ENCODE results near the gene PHOX2B.
"Not testable (repeated sequence)": the region's sequence is repeated elsewhere in the genome, so short reads cannot be mapped to it uniquely, and the experiment has no call there.

DNA sequence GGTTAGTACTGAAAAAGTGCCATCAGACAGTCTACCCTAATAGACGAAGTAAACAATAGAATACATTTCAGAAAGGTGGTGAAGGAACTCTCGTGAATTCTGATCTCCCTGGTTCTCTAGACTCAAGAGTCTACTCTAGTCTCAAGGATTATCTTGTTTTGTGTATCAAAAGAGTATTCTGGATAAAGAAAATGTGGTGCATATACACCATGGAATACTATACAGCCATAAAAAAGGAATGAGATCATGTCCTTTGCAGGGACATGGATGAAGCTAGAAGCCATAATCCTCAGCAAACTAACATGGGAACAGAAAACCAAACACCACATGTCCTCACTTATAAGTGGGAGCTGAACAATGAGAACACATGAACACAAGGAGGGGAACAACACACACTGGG lies 36.9 kb downstream of the PHOX2B start:
- TF ChIP-seq CTCF (IDR thresholded peaks at IDR 0.05; ENCODE audit: low read depth, low read length, missing input control); TAF1 (conservative IDR thresholded peaks at IDR 0.05); SP1 (IDR thresholded peaks at IDR 0.05); JUND (IDR thresholded peaks at IDR 0.05); MAX (IDR thresholded peaks at IDR 0.05); REST (IDR thresholded peaks at IDR 0.05); GABPA (IDR thresholded peaks at IDR 0.05 in 1 of 2, conservative IDR thresholded peaks at IDR 0.05 in 1 of 2); HNF4A (conservative IDR thresholded peaks at IDR 0.05); RAD21 (IDR thresholded peaks at IDR 0.05); FOXA1 (IDR thresholded peaks at IDR 0.05): not testable (repeated sequence)
- TF ChIP-seq, protein P1, sequence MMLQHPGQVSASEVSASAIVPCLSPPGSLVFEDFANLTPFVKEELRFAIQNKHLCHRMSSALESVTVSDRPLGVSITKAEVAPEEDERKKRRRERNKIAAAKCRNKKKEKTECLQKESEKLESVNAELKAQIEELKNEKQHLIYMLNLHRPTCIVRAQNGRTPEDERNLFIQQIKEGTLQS (IDR thresholded peaks at IDR 0.05) = not testable (repeated sequence)

All from liver (tissue), 3 donors.